Measurements from ENCODE around the gene TMEM117. TPM values are rescaled to one million over a fixed set of nuclear protein-coding genes. Genes with fewer than 3 reads are reported as not detected.

The TMEM117 gene
- total RNA-seq, 1 donor from 2014 or later = 13.1 TPM

GRCh38 chr12:43964961-43965360, 129.1 kb downstream of the TMEM117 start:
- DNase-seq (ENCODE audit: low read depth) (peak; percentile 63), FAIRE-seq (no peak)
- Histone ChIP-seq H3K27me3 (ENCODE audit: insufficient read depth, low read length) (no peaks in the 10 kb centered on the region), H3K4me3 (ENCODE audit: insufficient read depth, low read depth, low read length) (no peak overlapping the region), H3K36me3 (ENCODE audit: insufficient read depth, low read length) (no peaks in the 10 kb centered on the region), H3K4me1 (ENCODE audit: insufficient read depth, low read length) (no peaks in the 10 kb centered on the region), H3K27ac (ENCODE audit: low read depth, low read length) (no peak overlapping the region), H4K20me1 (ENCODE audit: insufficient read depth, low read length) (peaks cover 3% of the 10 kb centered on the region), H3K9ac (ENCODE audit: low read length) (no peak overlapping the region), H3K79me2 (ENCODE audit: insufficient read depth, low read length) (no peaks in the 10 kb centered on the region), H3K9me3 (ENCODE audit: insufficient read depth, low read depth, low read length) (no peaks in the 10 kb centered on the region), H3K4me2 (ENCODE audit: low read length) (no peak overlapping the region), H2AFZ (ENCODE audit: low read depth, low read length) (no peak overlapping the region)
- peaks cover 2% of the 10 kb centered on the region for H3K4me1 Mint-ChIP-seq (ENCODE audit: low read depth, unreplicated experiment)
- no peak overlapping the region for H3K4me3 Mint-ChIP-seq (ENCODE audit: unreplicated experiment)
- H3K36me3 Mint-ChIP-seq (ENCODE audit: low read depth, unreplicated experiment) = peaks cover 6% of the 10 kb centered on the region
- no peaks in the 10 kb centered on the region for H3K27me3 Mint-ChIP-seq (ENCODE audit: low read depth, unreplicated experiment)
- no peak overlapping the region for H3K27ac Mint-ChIP-seq (ENCODE audit: unreplicated experiment)
- TF ChIP-seq EZH2 (IDR thresholded peaks at IDR 0.05; ENCODE audit: insufficient read depth, low read length) (no peak), CTCF (IDR thresholded peaks at IDR 0.05; ENCODE audit: insufficient read depth, low read depth, low read length) (no peak)
- H3K9me3 Mint-ChIP-seq (ENCODE audit: unreplicated experiment) = no peaks in the 10 kb centered on the region

DNA sequence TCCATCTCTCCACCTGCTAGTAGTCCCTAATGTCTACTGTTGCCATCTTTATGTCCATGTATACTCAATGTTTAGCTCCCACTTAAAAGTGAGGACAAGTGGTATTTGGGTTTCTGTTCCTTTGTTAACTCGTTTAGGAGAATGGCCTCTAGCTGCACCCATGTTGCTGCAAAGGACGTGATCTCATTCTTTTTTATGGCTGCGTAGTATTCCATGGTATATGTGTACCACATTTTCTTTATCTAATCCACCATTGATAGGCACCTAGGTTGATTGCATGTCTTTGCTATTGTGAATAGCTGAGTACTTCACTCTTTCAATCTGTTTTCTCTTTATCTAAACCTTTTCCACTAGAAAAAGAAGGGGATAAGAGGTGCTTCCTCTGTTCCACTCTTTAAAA, 130.0 kb downstream of the TMEM117 start:
- no peak overlapping the region for H3K27ac Mint-ChIP-seq (ENCODE audit: unreplicated experiment)
- DNase-seq (ENCODE audit: low read depth) = no peak
- no peak for TF ChIP-seq EZH2 (IDR thresholded peaks at IDR 0.05; ENCODE audit: insufficient read depth, low read length)
- TF ChIP-seq CTCF (IDR thresholded peaks at IDR 0.05; ENCODE audit: insufficient read depth, low read depth, low read length) = no peak

GRCh38 chr12:43968736-43969135, 132.9 kb downstream of the TMEM117 start:
- H4K20me1 ChIP-seq (ENCODE audit: insufficient read depth, low read length) = peaks cover 3% of the 10 kb centered on the region
- H3K9me3 ChIP-seq (ENCODE audit: insufficient read depth, low read depth, low read length) = no peaks in the 10 kb centered on the region
- no peak overlapping the region for H3K4me2 ChIP-seq (ENCODE audit: low read length)
- H3K79me2 ChIP-seq (ENCODE audit: insufficient read depth, low read length) = no peaks in the 10 kb centered on the region
- H3K27me3 Mint-ChIP-seq (ENCODE audit: low read depth, unreplicated experiment) = no peaks in the 10 kb centered on the region
- TF ChIP-seq EZH2 (IDR thresholded peaks at IDR 0.05; ENCODE audit: insufficient read depth, low read length) = no peak
- no peak for TF ChIP-seq CTCF (IDR thresholded peaks at IDR 0.05; ENCODE audit: insufficient read depth, low read depth, low read length)
- no peak overlapping the region for H2AFZ ChIP-seq (ENCODE audit: low read depth, low read length)
- no peaks in the 10 kb centered on the region for H3K36me3 ChIP-seq (ENCODE audit: insufficient read depth, low read length)
- no peak overlapping the region for H3K4me3 Mint-ChIP-seq (ENCODE audit: unreplicated experiment)
- H3K4me3 ChIP-seq (ENCODE audit: insufficient read depth, low read depth, low read length) = no peak overlapping the region
- DNase-seq (ENCODE audit: low read depth) (no peak), FAIRE-seq (no peak)
- H3K27ac ChIP-seq (ENCODE audit: low read depth, low read length) = no peak overlapping the region
- H3K36me3 Mint-ChIP-seq (ENCODE audit: low read depth, unreplicated experiment) = peaks cover 10% of the 10 kb centered on the region
- H3K27me3 ChIP-seq (ENCODE audit: insufficient read depth, low read length) = no peaks in the 10 kb centered on the region
- no peak overlapping the region for H3K9ac ChIP-seq (ENCODE audit: low read length)
- H3K27ac Mint-ChIP-seq (ENCODE audit: unreplicated experiment) = no peak overlapping the region
- H3K9me3 Mint-ChIP-seq (ENCODE audit: unreplicated experiment) = no peaks in the 10 kb centered on the region
- H3K4me1 Mint-ChIP-seq (ENCODE audit: low read depth, unreplicated experiment) = peaks cover 2% of the 10 kb centered on the region
- H3K4me1 ChIP-seq (ENCODE audit: insufficient read depth, low read length) = no peaks in the 10 kb centered on the region

More for the DNA sequence above, 130.0 kb downstream of the TMEM117 start:
- no peaks in the 10 kb centered on the region for H3K27me3 ChIP-seq (ENCODE audit: insufficient read depth, low read length)
- no peaks in the 10 kb centered on the region for H3K4me1 ChIP-seq (ENCODE audit: insufficient read depth, low read length)
- no peak overlapping the region for H3K27ac ChIP-seq (ENCODE audit: low read depth, low read length)
- H2AFZ ChIP-seq (ENCODE audit: low read depth, low read length) = no peak overlapping the region
- H3K9me3 ChIP-seq (ENCODE audit: insufficient read depth, low read depth, low read length) = no peaks in the 10 kb centered on the region
- no peaks in the 10 kb centered on the region for H3K9me3 Mint-ChIP-seq (ENCODE audit: unreplicated experiment)
- peaks cover 2% of the 10 kb centered on the region for H3K4me1 Mint-ChIP-seq (ENCODE audit: low read depth, unreplicated experiment)
- no peaks in the 10 kb centered on the region for H3K27me3 Mint-ChIP-seq (ENCODE audit: low read depth, unreplicated experiment)
- H3K36me3 ChIP-seq (ENCODE audit: insufficient read depth, low read length) = no peaks in the 10 kb centered on the region
- no peak overlapping the region for H3K4me3 ChIP-seq (ENCODE audit: insufficient read depth, low read depth, low read length)
- H3K4me2 ChIP-seq (ENCODE audit: low read length) = no peak overlapping the region
- peaks cover 3% of the 10 kb centered on the region for H4K20me1 ChIP-seq (ENCODE audit: insufficient read depth, low read length)
- H3K4me3 Mint-ChIP-seq (ENCODE audit: unreplicated experiment) = no peak overlapping the region
- H3K9ac ChIP-seq (ENCODE audit: low read length) = no peak overlapping the region
- H3K79me2 ChIP-seq (ENCODE audit: insufficient read depth, low read length) = no peaks in the 10 kb centered on the region
- no peak for FAIRE-seq
- H3K36me3 Mint-ChIP-seq (ENCODE audit: low read depth, unreplicated experiment) = peaks cover 6% of the 10 kb centered on the region
